NCI-H2171 (cell line): ENCODE results near the gene NSL1.

Source experiments
- DNase-seq: peaks from one replicate; lab custom pipeline; 2025; lab: John Stamatoyannopoulos, UW

NSL1 gene

DNA sequence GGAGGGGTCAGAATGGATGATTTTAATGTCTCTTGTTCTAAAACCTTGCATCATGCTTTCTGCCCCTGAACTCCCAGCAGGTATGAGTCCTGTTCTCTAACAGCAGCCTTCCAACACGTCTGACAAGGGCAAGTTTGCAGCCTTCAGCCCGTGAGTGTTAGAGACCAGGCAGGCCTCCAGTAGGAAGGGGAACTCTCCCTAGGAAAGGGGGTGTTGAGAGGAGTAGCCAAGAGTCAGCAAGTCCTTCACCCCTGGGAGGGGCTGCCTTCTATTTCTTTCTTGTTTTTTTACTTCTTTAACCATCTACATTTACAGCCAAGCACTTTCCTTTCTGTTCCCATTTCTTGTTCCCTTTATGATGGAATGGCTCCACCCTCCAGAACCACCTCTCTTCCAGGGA, 106.1 kb downstream of the NSL1 start:
- DNase-seq = no peak

DNA sequence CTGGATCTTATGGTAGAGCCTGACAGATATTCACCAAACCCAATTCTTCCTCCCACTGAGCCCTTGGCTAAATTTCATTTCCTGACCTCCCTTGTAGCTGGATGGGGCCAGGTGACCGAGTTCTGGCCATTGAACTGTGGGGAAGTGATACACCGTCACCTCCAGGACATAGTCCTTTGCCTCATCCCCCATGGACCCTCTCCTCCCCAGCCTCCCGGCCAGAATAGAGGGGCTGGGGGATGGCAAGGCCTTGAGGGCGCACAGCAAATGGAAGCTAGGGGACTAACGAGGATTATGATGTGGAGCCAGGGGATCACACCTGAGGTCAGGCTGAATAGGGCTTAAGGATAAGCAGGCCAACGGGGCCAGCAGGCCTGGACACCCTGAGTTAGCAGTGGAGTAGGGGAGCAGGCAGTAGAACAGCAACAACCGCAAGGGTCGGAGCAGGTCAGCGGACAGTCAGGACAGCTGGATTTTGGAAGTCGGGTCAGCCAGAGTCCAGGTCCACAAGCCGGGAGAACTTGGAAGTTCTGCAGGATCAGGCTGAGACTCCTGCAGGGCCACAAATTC, 107.0 kb downstream of the NSL1 start:
- DNase-seq = no peak

DNA sequence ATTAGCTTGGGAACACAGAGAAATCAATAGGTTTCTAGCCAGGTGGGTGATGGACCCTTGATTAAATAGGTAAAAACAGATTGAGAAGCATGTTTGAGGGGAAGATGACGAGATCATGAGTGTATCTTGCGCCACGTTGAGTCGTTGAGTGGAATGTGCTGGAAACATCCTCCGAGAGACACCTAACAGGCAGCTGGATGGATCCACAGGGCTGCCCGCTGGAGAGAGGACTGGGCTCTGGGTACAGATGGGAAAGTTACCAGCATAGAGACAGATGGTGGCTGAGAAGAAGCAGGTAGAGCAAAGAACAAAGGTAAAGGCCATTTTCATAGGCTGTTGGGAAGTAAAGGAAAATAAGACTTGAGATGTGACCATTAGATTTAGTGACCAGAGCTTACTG, 107.5 kb downstream of the NSL1 start:
- no peak for DNase-seq

DNA sequence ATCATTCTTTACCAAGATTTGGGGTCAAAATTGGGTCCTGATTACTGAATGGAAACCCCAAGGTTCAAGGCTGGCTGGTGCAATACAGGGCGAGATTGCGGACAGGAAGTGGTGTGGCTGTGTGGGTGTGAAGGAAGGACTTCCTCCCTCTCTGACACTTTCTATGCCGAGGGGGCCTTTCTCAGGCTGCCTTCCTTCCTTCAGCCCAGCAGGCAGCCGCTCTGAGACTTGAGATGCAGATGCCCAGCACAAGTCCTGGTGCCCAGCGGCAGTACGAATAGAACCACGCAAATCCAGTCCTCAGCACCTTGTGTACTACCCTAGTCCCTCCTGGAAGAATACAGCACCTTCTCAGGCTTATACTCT, 108.2 kb downstream of the NSL1 start:
- no peak for DNase-seq

DNA sequence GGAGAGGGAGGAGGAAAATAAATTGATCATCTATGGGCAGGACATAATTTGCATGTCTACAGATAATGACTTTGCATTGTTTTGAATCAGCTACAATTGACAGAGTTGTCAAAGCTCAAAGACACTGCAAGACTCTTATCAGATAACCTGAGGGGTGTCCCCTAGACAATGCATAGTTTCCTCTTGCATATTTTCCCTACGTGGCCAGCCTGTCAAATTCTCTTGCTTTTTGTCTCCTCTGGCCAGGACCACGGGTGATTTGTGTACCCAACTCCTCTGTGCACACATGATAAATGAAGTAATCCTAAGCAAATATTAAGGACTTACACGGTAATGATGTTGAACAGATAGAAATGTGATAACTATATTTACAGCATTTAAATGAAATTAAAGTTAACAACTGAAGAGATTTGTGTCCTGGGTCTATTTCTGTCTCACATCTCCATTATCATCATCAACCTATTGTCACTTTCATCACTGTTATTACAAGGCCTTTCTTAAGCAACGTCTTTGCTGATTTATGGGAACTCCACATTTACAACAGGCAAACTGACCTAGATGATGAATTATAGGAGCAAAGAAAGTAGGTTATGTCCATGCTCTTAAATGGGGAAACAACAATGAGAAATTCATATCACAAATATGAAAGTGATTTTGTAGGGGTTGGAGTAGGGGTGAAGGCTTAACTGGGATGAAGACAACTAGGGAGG, 110.7 kb downstream of the NSL1 start:
- no peak for DNase-seq

DNA sequence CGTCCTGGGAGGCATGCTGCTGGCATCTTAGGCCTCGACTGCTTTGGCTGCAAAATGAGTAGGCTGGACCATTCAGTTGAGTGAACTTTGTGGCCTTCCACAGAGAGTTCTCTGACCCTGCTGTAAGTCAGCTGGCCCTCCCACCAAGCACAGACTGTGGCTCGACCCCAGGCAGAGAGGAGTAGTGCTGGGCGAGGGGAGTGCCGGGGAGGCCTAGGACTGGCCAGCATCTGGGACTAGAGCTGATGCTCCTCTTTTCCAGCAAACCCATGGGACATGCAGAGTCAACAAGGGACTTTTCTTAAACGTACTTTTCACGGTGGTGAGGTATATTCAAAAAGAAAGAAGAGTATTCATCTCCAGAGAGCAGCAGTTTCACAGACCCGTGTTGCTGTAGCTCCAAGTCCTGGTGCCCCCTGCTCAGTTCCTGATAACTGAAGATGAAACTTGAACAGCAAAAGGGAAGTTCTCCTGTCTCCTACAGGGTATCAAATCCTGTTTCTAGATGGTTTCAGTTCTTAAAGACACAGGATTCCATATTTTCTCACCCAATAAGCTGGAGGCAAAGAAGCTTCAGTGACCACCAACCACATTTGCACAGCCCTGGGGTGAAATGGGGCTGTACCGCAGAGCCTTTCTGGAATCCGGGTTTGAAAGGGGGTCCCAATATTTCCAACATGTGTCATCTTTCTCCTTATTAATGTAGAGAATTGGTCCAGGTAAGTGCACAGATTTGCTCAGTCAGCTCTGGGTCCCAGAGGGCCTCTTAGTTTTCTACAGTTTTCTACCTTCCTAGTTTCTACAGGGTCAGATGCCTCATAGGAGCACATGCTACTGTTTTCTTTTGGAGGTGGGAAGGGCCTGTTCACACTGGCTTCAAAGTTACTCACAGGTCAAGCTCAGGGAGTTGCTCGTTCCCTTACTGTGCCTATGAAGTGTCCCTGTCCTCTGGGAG, 112.8 kb downstream of the NSL1 start:
- no peak for DNase-seq

DNA sequence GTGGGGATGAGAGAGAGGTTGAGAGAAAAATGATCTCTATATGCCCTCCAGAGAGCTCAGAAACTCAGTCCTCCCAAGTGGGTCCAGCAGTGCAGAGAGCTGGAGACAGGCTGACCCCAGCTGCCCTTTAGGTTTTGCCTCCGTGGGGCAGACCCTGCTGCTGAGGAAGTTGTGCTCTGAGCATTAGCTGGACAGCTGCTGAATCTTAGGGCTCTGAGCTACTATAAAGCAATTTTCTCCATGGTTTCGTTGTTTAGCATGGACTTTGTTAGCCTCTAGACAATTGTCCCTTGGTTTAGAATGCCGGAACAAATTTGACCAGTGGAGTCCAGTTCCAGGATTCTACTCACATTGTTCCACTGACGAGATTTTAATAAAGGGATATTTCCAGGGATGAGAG, 114.0 kb downstream of the NSL1 start:
- no peak for DNase-seq

DNA sequence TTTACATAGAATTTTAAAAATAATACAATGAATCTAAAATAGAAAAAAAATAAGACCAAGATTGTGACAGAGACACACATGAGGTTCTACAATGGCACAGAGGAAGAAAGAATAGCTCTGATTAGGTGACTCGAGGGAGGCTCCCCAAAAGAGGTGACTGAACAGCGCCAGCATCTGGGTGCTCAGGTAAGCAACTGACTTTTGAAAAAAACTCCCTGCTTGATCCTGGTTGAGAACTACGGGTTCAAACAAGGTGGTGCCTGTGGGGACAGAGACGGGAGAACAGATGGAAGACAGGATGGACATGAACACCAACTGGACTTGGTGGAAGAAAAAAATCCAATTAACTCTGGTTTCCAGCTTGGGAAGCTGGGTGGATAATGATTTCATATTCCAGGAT, 114.4 kb downstream of the NSL1 start:
- no peak for DNase-seq
